T-helper 9 cell (primary cell): ENCODE measurements around the gene PTPRT.

Experiments
- DNase-seq: peaks from one replicate; pipeline ENCODE4 v3.0.0-alpha.2; 2020

The PTPRT gene

DNA sequence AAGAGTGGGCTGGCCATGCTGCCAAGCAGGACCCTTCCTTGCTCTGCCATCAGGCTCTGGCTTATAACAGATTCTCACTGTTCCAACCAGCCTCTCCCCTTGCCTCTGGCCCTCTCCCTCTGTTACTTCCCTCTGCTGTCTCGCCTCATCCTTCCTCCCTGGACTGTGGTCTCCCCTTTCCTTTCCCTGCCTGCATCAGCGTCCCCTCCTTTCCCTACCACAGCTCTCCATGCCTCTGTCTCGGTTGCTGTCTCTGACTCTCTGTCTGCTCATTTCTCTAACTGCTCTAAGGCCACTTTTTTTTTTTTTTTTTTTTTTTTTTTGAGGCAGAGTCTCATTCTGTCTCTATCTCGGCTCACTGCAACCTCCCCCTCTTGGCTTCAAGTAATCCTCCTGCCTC is 173.4 kb downstream of the PTPRT start:
- DNase-seq: no peak

DNA sequence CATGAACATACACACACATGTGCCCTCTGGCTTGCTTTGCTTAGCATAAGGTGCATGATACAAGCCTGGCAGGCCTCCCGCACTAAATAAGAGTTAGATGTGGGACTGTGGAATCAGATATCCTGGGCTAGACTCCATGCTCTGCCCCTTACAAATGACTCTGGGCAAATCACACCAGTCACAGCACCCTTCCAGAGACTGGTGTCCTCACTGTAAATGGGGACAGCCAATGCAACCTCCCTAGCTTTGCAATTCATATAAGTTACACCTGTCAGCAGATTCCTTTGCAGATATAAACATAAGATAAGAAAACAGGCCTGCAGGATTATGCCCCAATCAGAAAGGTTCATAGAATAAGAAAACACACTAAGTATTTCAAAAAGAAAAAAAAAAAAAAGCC is 174.1 kb downstream of the PTPRT start:
- no peak for DNase-seq

- no peak for DNase-seq
These were observed 175.5 kb downstream of the PTPRT start for GRCh38 chr20:43014206-43014605.

GRCh38 chr20:43011491-43011890 is 178.2 kb downstream of the PTPRT start:
- no peak for DNase-seq

- DNase-seq: no peak
These were observed 180.2 kb downstream of the PTPRT start for GRCh38 chr20:43009532-43009931.

DNA sequence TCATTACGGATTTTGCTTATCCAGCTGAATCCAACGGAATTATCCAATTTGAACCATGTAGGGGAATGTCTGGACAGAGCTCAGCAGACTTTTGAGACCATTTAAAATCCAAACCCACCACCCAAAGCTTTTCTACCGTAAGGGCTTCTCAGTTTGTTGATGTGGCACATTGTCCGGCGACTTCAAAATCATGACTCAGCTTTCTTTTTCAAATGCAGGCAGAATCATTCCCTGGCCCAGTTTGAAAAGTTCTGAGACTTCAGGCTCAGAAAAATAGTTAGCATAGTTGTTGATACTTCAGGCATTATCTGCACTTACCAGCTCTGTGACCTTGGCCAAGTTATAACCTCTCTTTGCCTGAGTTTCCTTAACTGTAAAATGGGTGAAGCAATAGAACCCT is 182.2 kb downstream of the PTPRT start:
- no peak for DNase-seq

GRCh38 chr20:43006651-43007375 is 182.9 kb downstream of the PTPRT start:
- no peak for DNase-seq

GRCh38 chr20:43003318-43003944 is 186.3 kb downstream of the PTPRT start:
- DNase-seq: no peak

GRCh38 chr20:42996141-42996540 is 193.6 kb downstream of the PTPRT start:
- no peak for DNase-seq

DNA sequence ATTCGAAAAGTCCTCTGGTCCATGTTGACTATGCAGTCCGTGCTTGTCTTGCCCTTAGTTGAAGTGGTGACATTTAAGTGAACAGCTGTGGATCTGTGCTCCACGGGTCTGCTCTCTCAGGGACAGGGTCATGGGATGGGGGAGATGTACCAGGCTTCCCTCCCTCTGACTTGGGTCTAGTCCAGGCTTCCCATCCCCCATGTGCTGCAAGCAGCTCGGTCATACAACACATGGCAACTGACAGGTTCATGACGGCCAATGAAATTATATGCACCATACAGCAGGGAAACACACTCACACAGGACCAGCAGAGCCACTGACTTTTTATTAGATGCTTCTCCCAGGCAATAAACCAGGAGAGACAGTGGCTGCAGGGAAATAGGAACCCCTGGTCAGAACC is 201.4 kb downstream of the PTPRT start:
- DNase-seq: no peak

DNA sequence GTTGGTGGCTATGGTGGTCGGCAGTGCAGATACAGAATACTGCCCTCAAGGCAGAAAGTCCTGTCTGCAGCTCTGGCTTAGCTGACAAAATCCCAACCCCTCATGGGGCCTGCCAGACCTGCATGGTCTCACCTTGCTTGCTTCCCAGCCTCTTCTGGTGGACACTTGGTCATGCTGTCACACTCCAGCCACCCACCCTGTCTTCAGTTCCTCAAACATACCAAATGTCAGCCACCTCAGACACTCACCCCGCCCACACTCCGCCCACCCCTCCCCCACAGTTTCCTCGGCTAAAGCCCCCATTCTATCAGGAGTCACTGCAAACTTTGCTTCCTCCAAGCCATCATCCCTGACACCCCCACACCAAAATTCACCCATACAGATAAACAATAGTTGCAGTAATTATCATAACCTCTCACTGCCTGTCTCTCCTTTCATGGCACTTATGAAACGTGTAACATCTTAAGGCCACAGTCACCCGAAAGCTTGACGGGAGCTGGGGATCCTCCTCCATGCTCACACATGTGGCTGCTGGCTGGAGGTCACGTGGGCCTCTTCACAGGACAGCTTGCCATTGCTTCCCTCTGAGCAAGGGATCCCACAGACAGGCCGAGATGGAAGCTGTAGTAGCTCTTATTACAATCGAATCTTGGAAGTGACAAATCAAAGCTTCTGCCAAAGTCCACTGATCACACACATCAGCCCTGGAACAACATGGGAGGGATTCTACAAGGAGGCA is 202.2 kb downstream of the PTPRT start:
- DNase-seq: no peak

GRCh38 chr20:42986143-42986773 is 203.4 kb downstream of the PTPRT start:
- no peak for DNase-seq

GRCh38 chr20:42985628-42986027 is 204.1 kb downstream of the PTPRT start:
- DNase-seq: no peak

DNA sequence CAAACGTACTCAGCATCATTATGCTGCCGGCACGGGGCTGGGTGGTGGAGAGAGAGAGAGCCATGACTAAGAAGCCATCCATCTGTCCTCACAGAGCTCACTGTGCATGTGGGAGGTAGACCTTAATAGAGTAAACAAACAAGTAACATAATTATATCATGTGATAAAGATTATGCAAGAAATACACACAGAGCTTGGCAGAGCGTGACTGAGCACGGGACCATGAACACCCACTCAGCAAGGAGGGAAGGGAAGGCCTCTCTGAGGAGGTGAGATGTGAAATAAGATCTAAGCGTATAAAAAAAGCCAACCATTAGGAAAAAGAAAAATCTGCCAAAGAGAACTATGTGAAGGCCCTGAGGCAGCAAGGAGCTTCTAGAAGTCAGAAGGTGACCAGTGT is 207.5 kb downstream of the PTPRT start:
- no peak for DNase-seq

DNA sequence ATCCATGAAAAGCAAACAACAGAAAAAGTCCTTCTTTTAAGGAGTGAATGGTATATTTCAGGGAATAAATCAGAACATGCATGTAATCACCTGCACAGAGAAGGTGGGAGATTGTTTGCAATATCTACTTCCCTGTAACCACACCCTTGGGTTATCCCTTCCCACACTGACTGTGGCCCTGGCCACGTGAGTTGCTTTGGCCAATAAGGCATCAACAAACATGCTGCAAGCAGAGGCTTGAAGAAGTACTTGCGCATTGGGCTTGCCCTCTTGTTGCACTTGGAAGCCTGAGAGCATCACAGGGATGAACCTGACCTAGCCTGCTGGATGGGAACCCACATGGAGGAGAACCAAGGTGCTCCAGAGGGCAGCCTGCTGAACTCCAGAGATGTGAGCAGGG is 208.5 kb downstream of the PTPRT start:
- no peak for DNase-seq

DNA sequence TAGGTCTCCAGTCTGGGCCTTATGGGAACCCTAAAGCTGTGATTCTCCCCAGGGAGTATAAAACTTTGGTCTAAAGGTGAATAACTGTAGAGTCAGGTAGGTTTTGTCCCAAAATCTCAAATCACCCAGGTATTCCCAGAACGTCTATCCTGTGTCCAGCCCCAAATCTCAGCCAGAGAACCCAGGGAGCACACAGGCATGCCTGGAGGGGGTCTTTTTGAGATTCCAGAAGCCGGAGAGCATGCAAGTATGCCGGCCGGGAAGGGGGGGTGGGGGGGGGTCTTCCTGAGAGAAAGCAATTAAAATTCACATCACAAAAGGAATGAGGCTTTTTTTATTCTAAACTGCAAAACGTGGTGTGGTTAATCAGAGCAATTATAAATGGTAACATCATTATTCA is 210.0 kb downstream of the PTPRT start:
- no peak for DNase-seq

GRCh38 chr20:42978184-42978974 is 211.3 kb downstream of the PTPRT start:
- no peak for DNase-seq

DNA sequence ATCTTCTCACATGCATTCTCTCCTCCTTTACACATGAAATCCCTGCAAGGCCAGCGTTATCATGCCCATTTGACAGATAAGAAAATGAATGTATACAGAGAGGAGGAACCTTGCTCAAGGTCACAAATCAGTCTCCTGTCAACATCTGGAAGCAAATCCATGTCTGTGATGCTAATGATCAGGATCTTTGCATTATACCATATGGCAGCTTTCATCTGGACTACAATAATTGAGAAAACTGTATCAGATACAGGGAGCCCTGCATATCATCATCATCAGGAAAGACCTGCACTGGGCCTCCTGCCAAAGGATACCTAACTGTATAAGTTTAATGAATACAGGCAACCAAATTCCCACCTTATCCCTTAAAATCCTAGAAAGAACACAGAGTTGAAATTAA is 213.7 kb downstream of the PTPRT start:
- DNase-seq: no peak

DNA sequence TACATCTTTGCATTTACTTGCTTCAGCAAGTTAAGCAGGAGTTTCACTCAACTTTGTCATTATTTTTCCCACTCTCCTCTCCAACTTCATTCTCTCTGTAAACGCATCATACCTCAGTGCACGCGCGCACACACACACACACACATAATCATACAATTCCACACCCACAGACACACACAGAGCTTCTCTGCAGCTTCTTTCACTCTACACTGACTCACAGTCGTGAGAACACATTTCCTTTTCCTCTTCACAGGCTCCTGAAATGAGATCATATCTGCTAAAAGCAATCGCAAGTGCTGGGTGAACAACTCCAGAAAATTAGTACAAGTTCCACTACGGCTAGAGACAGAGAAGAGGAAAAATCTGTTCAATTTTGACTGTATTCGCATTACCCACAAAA is 215.4 kb downstream of the PTPRT start:
- no peak for DNase-seq

- no peak for DNase-seq
These were observed 217.1 kb downstream of the PTPRT start for GRCh38 chr20:42972591-42972990.

GRCh38 chr20:42968746-42969145 is 221.0 kb downstream of the PTPRT start:
- DNase-seq: no peak

GRCh38 chr20:42963796-42964195 is 225.9 kb downstream of the PTPRT start:
- no peak for DNase-seq

GRCh38 chr20:42961771-42962170 is 227.9 kb downstream of the PTPRT start:
- no peak for DNase-seq
